ENCODE data around the gene UPK1A.

Gene UPK1A

DNA sequence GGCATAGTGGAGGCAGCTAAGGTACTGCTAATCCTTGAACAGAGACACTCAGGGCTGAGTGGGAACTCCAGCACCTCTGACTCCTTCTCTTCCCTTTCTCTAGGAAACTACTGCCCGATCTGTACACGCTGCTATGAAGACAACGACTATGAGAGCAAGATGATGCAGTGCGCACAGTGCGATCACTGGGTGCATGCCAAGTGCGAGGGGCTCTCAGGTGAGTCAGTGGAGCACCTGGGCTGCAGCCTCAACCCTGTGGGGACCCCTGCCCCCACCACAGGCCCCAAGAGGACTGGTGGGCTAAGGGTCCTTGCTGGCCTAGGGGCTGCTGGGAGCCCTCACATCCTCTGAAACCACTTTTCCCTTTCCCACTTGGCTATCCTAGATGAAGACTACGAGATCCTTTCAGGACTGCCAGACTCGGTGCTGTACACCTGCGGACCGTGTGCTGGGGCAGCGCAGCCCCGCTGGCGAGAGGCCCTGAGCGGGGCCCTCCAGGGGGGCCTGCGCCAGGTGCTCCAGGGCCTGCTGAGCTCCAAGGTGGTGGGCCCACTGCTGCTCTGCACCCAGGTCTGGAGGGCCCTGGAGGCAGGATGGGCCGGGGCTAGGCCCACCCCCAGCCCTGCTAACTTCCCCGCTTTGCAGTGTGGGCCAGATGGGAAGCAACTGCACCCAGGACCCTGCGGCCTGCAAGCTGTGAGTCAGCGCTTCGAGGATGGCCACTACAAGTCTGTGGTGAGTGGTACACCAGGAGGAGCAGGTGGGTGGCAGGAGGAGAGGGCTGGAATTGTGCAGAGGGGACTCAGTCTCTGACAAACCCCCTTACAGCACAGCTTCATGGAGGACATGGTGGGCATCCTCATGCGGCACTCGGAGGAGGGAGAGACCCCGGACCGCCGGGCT lies 61.0 kb downstream of the UPK1A start:
- in situ Hi-C loops (cut with MboI; ENCODE audit: low pct_unique_long_range_greater_than_20kb, low sequenced_read_pairs), result no loop called here
- no peak for DNase-seq
